ENCODE results near the gene SRPK2.

DNA sequence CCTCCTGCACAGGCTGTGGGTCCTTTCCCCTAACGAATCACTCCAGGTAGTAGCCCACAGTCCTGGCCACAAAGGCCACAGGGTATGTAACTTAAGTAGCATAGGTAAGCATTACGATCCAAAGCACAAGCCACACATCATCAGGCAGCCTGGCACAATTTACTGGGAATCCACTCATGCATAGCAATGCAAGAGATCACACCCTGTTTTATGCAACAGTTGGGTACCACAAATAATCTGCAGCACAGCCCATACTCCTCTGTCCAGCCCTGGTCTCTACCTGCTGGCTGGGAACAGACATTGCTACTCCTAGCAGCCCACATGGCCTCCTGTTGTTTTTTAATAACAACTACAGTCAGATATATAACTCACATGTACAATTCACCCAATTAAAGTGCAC is 34.3 kb downstream of the SRPK2 start:
- TF ChIP-seq, protein P1, sequence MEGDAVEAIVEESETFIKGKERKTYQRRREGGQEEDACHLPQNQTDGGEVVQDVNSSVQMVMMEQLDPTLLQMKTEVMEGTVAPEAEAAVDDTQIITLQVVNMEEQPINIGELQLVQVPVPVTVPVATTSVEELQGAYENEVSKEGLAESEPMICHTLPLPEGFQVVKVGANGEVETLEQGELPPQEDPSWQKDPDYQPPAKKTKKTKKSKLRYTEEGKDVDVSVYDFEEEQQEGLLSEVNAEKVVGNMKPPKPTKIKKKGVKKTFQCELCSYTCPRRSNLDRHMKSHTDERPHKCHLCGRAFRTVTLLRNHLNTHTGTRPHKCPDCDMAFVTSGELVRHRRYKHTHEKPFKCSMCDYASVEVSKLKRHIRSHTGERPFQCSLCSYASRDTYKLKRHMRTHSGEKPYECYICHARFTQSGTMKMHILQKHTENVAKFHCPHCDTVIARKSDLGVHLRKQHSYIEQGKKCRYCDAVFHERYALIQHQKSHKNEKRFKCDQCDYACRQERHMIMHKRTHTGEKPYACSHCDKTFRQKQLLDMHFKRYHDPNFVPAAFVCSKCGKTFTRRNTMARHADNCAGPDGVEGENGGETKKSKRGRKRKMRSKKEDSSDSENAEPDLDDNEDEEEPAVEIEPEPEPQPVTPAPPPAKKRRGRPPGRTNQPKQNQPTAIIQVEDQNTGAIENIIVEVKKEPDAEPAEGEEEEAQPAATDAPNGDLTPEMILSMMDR (IDR thresholded peaks at IDR 0.05) = no peak
- no peak for TF ChIP-seq EZH2phosphoT487 (IDR thresholded peaks at IDR 0.05; ENCODE audit: borderline replicate concordance, low read depth)
- TF ChIP-seq JUND (IDR thresholded peaks at IDR 0.05) = no peak
- no peak for TF ChIP-seq POLR2AphosphoS5 (IDR thresholded peaks at IDR 0.05; ENCODE audit: low read depth, low read length)
- TF ChIP-seq EP300 (IDR thresholded peaks at IDR 0.05; ENCODE audit: borderline replicate concordance in 1 of 2, low read depth in 1 of 2, low read length in 1 of 2) = no peak
- no peak for TF ChIP-seq MXI1 (IDR thresholded peaks at IDR 0.05; ENCODE audit: low read depth, low read length)
- TF ChIP-seq RAD21 (IDR thresholded peaks at IDR 0.05; ENCODE audit: low read length) = no peak
- no peak for TF ChIP-seq YY1 (IDR thresholded peaks at IDR 0.05; ENCODE audit: low read depth)
- no peak for TF ChIP-seq REST (IDR thresholded peaks at IDR 0.05; ENCODE audit: low read depth, low read length)
- TF ChIP-seq MAX (IDR thresholded peaks at IDR 0.05; ENCODE audit: low read depth) = no peak

Data from SK-N-SH (cell line).